AG08395 (cell line): ENCODE results near the gene MSI2.
"Not testable (repeated sequence)": the region's sequence is repeated elsewhere in the genome, so short reads cannot be mapped to it uniquely, and the experiment has no call there.

Source experiments
- DNase-seq: peaks from one replicate; pipeline ENCODE4 v3.0.0; 2012; ENCODE audit warnings: mixed read lengths, low spot score

The MSI2 gene

GRCh38 chr17:57619061-57619937 lies 363.0 kb downstream of the MSI2 start:
- DNase-seq: peak; percentile 59

DNA sequence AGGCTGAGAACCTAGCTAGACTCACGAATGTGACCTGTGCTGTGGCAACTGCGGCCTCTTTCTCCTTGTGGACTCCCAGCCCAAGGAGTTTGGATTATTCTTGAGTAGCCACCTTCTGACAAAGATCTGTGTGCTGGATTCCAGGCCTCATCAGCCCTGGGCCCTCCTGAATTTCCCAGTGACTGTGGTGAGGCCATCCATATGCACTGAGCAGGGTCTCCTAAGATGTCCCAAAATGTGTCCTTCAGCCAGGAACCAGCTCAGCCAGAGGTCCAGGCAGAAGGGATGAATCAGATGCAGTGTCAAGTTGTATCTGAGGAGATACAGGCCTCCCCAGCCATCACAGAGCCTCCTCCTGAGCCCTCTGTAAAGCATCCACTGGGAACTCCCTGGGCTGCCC lies 364.3 kb downstream of the MSI2 start:
- no peak for DNase-seq

DNA sequence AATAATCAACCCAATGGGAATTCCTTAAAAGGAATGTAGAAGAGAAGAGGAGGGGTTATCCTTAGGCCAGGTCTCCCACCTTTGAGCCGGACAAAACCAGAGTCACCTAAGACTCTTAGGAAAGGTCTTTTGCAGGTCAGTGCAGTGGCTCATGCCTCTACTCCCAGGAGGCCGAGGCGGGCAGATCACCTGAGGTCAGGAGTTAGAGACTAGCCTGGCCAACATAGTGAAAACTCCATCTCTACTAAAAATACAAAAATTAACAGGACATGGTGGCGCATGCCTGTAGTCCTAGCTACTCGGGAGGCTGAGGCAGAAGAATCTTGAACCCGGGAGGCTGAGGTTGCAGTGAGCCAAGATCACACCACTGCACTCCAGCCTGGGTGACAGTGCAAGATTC lies 365.5 kb downstream of the MSI2 start:
- not testable (repeated sequence) for DNase-seq

- no peak for DNase-seq
Observed at GRCh38 chr17:57622306-57622682, 366.0 kb downstream of the MSI2 start.

DNA sequence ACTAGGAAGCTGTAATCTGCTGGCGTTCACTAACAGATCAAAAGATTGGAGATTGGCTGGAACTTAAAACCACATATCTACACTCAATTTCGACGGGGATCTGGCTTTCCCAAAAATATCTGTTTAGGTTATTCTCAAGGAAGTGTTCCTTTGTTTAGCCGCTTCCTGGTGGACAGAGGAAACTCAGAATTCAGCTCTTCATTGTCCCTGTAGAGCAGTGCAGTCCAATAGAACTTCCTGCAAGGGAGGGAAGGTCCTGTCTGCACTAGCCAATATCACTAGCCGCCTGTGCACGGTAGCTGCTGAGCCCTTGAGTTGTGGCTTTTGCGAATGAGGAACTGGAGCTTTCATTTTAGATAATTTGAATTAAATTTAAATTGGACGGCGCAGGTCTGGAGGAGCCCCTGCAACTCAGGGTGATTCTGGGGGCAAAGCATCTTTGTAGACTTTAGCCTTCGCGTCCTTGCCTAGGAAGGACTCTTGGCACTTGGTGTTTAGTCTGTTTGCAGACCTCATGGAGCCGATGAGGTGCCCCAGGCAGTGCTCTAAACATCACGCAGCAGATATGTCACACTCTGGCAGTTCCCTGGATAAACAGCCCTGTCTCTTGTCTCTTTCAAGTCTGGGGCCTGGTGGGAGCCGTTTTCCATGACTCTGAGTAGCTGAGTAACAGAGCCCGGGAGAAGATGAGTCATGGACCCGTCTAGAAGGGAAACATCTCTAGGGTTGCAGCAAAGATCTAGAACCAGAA lies 366.5 kb downstream of the MSI2 start:
- DNase-seq: peak; percentile 86

DNA sequence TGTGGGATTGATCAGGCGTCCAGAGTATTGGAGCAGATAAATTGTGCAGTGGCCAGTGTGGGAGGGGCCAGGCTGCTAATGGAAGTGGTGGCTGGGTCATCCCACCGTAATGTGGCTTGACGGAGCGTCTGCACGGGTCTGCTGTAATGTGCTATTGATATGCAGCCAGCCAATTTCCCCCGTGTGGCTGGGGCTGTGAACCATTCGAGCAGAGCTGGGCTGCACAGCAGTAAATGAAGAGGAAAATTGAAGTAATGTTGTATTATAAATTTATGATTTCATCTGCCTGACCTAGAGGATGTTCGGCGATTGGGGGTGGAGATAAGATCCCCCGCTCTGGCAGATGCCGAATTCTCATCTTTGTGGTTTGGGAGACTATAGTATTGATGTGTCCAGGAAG lies 367.3 kb downstream of the MSI2 start:
- DNase-seq: no peak

DNA sequence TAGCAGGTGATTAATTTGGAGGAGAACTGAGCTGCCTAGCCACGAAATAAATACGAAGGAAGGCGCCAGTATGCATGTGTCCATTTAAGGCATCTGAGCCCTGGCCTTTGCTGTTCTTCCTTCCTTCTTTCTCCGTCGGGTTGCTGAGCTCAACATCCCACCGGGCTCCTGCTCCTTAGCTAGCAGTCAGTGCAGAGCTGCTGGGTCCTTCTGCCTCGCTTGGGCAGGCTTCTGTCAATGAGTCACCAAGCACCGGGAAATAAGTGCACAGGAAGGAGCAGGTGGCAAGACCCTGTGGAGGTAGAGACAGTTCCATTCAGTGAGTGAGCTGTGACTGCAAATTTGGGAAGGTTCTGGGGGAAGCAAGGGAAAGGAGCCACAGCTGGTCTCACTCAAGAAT lies 368.1 kb downstream of the MSI2 start:
- no peak for DNase-seq

GRCh38 chr17:57625511-57625910 lies 369.2 kb downstream of the MSI2 start:
- no peak for DNase-seq

DNA sequence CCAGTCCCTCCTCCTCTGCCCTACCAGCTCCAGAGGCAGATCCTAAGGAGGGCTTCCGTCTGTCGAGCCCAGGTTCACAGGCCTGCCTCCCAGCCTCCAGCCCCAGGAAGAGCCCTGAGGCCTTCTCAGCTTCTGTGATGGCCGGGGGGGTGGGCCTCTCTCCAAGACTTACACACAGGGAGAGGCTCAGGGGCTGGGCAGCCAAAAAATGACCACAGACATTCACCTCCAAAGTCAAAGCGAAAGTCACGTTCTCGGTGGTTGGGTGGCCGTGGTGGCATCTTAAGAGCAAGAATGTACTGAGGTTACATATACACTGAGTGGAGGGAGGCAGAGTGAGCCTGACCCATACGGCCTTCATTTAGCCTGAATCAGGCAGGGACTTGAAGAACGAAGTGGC lies 369.6 kb downstream of the MSI2 start:
- DNase-seq: no peak

- DNase-seq: no peak
Observed at GRCh38 chr17:57626520-57627210, 370.3 kb downstream of the MSI2 start.

DNA sequence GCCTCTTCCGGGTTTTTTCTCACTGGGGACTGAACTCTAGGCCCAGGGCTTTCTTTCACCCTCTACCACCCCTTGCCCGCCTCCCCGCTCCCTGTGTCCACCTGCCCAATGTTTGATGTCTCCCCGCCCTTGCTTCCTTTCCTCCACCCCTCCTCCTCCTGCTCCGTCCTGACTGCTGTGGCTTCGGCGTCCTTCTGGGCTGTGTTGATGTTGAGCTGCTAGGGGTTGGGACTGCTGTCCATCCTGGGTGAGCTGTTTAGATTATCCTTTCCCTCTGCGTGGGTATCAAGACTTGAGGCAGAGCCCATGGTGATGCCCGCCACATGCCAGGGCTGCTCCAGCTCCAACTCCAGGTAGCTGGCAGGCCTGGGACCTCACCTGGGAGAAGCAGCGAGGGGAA lies 371.3 kb downstream of the MSI2 start:
- no peak for DNase-seq

DNA sequence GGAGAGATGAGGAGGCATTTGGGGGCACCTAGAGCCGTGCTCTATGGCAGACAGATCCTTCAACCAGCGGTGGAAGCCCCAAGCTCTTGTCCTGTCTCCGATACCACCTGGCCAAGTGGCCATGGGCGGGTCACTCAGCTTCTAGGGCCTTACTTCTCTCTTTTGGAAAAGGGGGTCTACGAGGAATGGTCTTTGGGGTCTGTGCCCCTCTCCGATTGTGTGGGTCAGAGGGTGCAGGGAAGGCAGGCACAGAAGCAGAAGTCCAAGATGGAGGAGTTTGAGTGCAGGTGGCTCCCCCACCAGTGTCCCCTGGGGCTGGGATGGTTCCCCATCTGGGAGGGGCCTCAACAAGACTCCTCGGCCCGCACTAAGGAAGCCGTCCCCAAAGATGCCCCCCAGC lies 372.1 kb downstream of the MSI2 start:
- DNase-seq: no peak

GRCh38 chr17:57629470-57629869 lies 373.1 kb downstream of the MSI2 start:
- peak; percentile 53 for DNase-seq

- DNase-seq: no peak
Observed at GRCh38 chr17:57629886-57630285, 373.6 kb downstream of the MSI2 start.

- DNase-seq: no peak
Observed at GRCh38 chr17:57630736-57631135, 374.4 kb downstream of the MSI2 start.

DNA sequence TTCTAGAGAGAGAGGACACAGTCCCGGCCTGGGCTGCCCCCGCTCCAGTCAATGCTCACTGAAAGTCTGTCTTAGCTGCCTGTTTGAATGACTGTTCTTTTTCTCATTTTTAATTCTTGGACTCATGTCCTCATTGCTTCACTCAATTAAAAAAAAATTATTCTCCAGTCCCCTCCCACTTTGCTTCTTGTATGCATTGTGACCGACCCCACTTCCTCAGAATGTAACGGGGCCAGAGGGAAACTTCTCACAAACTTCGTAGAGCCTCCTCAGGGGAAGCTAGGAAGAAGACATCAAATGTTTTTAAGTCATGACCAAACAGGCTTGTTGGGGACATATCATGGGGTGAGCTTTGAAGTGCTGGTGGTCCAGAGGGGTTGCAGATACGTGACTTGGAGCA lies 375.5 kb downstream of the MSI2 start:
- DNase-seq: no peak

DNA sequence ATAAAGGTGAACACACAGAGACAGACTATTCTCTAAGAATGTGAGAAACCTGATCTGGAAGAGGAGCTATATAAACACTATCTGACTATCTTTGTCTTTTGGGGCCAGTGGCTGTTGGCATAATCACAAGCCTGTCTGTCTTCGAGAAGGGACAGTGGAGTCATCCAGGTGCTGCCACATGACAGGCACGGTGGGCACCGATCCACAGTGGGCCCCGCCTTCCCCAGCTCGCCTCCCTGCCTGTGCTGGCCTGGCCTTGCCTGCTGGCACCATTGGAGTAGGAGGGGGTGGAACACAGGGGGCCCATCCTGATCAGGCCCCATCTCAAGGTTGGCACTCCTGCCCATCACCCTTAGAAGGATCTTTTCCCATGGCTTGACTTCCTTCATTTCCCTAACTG lies 376.0 kb downstream of the MSI2 start:
- no peak for DNase-seq

GRCh38 chr17:57633236-57633635 lies 376.9 kb downstream of the MSI2 start:
- DNase-seq: no peak

DNA sequence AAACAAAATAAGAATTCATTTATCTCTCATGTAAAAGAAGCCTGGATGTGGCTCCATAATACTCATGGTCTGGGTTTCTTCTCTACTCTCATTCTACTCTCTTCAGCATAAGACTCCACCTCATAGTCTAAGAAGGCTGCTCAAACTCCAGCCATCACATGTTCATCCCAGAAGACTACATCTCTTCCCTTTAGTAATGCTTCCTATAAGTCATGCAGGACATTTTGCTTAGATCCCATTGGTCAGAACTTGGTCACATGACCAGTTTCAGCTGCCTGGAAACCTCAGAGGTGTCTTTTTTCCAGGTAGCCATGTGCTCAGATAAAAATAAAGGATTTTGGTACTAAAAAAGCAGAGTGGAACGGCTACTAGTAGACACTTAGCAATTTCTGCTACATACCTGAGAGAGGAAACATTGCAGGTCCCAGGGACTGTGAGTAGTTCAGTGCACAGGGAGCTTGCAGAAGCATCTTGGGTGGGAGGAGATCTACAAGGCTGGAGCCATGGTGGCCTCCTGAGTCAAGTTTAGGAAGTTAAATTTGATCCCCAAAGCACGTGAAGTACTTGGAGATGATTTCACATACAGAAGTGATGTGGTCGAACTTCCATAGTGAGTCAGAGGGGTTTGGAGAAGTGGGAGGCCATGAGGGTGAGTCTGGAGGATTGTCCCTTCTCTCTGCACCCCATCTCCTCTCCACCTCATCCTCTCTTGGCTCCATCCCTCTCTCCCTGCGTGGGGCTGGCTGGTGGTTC lies 378.6 kb downstream of the MSI2 start:
- DNase-seq: peak; percentile 9

- DNase-seq: no peak
Observed at GRCh38 chr17:57636274-57636673, 380.0 kb downstream of the MSI2 start.

- no peak for DNase-seq
Observed at GRCh38 chr17:57636985-57637665, 380.8 kb downstream of the MSI2 start.

- no peak for DNase-seq
Observed at GRCh38 chr17:57637666-57638010, 381.3 kb downstream of the MSI2 start.
